G401.6 (cell line): Measurements from ENCODE around the gene AUTS2.

Experiments used
- FAIRE-seq: peaks from 2 replicates; lab custom pipeline; 2012; peaks lifted over from hg19 to GRCh38; lab: Jason Lieb, UNC

AUTS2 gene

DNA sequence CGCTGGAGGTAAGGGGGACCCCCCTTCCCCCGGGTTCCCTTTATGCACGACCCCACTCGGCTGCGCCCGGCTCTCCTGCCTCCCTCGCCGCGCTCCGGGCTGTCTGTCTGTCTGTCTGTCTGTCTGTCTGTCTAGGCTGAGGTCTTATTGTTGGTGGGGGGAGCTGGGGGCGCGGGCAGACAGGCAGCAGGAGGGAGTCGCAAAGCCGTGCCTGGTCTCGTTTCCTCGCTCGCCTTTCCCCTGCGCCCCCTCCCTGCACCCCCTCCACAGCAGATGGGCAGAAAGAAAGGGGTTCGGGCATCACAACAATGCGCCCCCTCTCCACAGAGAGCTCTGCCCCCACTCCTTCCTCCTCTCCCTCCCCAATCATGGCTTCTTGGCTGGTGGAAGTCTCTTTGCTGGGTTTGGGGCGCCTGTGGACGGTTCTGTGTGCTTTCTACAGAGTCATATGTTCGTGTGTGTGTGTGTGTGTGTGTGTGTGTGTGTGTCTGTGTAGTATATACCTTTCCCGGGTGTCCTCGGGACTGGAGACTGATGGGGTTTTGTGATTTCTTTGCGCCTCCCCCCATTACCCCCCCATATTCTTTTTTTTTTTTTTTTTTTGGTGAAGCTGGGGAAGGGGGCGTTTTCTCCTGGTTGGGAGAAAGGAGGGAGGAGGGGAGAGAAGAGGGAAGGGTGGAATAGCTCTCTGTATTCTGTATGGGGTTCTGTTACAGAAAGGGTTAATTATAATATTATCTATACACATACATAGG is 1.9 kb downstream of the AUTS2 start:
- FAIRE-seq, result no peak

DNA sequence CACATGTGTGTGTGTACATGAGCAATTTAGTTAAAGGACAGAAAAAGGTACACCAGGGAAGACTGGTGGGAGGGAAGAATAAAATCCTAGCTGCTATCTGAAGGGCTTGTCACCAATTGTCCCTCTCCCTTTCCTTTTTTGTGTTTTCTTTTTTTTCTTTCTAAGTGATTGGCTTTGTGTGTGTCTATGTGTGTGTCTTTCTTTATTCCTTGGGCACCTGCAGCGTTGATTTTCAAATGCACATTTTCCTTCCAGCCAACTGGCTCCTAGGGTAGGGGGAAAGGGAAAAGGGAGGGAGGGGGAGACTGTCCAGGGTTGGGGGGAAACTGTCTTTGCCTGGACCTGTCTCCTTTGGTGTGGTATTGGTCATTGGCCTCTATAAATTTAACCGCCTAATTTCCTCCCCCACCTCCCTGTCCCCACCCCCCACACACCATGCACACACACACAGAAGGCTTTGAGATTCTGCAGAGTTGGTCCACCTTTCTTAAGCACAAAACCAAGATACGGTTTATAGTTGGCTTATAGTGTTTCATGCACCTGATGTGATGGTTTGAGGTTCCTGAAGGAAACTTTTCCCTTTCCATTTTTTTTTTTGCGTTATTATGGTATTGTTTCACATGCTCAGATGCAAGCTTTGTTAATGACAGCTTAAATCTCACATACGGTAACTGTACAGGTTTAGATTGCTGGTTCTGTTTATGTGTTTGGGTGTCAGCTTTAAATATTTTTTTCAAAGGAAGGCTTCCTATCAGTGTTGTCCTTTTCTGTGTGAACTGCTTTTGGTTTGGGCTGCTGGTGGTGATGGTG is 2.6 kb downstream of the AUTS2 start:
- FAIRE-seq, result no peak

DNA sequence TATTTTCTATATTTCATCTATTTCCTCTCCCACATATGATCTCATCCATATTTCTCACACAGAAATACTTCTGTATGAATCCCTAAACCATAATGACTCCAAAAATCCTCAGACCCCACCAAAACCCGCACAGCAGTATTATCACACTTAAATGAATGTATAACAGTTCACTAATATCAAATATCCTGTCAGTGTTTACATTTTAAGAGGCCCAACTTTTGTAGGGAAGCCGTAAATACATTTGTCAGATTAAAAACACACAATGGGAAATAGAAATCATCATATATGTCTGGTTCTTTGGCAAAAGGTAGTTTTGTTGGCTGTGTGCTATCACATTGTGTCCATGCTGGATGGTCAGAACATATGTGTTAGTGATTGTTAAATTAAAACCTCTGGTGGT is 4.2 kb downstream of the AUTS2 start:
- no peak for FAIRE-seq

DNA sequence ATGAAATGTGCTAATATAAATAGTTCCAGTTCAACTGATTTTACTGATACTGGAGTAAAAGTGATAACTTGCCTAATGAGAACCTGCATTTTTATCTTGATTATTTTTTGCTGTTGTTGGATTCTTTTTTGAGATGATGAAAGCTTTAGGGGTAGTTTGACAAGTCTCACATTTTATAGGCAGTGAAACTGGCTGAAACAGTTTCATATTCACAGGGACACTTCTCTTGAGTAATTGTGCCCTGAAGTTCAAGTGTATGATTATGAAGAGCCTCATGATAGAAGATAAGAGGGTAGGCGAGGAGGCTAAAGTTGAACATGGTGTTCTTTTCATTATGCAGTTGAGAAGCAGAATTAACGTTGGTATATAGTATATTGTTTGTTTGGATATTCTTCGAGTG is 5.1 kb downstream of the AUTS2 start:
- FAIRE-seq, result no peak

GRCh38 chr7:69603937-69604494 is 5.7 kb downstream of the AUTS2 start:
- no peak for FAIRE-seq

DNA sequence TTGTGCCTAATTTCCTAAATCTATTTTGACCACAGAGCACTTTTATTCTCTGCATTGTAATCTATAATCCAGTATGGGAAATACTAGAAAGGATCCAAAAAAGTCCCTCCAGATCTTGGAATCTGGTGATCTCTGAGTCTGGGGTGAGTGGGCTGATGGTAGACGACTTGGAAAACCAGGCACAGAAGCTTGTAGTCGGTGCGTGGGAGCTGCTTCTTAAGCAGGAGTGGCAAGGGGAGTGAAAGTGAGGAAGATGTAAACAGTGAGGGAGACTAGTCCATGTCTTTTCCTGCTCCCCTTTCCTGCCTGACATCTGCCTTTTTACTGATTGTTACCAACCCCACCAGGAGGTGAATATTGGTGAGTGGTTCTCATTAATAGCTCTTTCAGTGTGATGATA is 6.8 kb downstream of the AUTS2 start:
- no peak for FAIRE-seq

DNA sequence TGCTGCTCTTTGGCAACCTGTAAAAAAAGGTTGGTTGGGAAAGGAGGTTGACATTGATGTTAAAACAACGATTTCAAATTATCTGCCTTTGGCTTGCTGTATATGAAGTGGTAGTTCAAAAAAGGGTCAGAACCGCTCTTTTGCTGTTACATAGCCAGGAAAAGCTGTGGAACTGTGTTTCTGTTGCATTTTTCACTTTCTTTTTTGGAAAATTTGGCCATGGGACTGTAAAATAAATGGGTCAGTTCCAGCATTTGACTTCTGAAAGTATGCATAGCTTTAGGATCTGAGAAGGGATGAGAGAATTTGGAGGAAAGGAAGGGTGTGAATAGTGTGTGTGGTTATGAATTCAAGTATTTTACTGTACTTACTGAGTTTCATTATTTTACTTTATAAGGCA is 7.3 kb downstream of the AUTS2 start:
- FAIRE-seq, result no peak

GRCh38 chr7:69608049-69608448 is 9.8 kb downstream of the AUTS2 start:
- no peak for FAIRE-seq

DNA sequence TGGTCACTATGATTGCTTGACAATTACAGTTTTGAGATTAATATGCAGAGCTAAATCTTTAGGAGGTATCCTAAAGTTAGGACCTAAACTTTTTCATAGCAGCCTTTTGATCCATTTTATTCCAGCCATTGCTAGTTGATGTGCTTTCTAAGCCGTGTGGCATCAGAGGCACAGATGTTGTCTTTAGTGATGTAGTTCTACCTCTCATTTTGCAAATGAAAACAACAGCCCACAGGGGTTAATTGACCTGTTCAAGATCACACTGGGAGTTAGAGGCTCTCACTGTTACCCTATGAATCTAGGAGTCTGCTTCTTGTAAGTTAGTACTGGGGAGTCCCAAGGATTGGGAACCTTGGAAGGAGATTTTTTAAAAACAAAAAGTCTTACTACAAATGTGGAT is 10.6 kb downstream of the AUTS2 start:
- FAIRE-seq, result no peak

- no peak for FAIRE-seq
These were observed 11.5 kb downstream of the AUTS2 start for GRCh38 chr7:69609541-69610373.

DNA sequence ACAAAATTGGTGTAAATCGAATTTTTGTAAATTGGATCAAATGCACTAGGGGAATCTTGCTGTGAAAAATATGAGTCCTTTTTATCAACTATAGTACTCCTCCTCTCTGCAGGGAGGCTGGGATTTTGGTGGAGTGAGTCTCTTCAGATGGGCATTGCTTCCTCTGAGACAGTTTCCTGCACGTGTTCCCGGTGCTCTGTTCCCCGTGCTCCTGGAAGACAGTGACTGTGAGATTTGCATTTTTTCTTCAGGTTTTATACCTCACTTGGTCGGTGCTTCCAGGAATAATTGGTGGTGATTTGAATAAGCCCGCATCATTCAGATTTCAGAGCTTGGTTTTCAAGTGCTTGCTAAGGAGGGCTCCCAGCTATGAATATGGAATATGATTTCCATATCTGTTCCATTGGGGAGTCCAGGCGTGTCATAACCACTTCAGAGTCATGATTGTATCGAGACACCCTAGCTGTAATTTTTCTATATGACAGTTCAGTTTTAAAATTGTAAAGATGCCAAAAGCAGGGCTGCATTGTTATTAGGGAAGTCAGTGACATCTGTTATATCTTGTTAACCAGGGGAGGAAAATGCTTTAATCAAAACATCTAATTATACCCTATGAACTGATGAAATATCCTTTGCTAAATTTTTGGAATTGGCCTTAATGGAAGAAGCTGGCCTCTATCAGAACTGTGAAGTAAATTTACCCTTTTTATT is 12.3 kb downstream of the AUTS2 start:
- no peak for FAIRE-seq

GRCh38 chr7:69612981-69613380 is 14.7 kb downstream of the AUTS2 start:
- no peak for FAIRE-seq

- no peak for FAIRE-seq
These were observed 15.6 kb downstream of the AUTS2 start for GRCh38 chr7:69613846-69614245.

DNA sequence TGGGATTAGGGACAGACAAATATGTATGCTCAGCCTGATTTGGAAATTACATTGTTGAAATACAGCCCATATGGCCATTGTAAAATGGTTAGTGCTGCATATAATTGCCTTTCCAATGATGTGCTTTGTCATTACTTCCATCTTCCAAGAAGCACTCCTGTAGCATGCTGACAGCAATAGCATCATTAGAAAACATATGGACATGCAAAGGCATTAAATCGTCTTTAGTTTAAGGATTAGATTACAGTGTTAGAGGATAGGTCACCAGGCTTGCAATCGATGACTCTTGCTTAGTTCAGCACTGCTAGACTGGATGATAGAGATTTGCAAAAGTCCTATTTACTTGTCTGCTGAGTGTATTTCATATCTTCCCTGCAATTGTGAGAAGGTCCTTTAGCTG is 17.4 kb downstream of the AUTS2 start:
- FAIRE-seq, result no peak

- no peak for FAIRE-seq
These were observed 19.1 kb downstream of the AUTS2 start for GRCh38 chr7:69617364-69617763.

DNA sequence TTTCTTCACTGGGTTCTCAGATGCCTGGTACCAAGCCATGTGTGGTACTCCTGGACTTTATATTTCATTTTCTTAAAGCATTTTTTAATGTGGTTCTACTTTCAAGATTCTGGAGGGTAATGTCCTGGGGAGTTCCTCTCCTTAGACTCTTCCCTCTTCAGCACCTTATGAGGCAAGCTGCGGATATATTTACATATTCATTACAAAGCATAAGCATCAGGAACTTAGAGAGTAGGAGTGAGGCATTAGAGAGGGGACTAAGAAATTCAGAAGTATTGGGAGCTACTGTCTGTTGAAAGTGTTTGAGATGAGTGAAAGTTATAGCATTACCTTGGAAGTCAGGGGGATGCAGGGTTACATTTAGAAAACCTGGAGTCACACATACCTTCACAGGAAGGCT is 20.8 kb downstream of the AUTS2 start:
- FAIRE-seq, result no peak

GRCh38 chr7:69619635-69620034 is 21.4 kb downstream of the AUTS2 start:
- no peak for FAIRE-seq

DNA sequence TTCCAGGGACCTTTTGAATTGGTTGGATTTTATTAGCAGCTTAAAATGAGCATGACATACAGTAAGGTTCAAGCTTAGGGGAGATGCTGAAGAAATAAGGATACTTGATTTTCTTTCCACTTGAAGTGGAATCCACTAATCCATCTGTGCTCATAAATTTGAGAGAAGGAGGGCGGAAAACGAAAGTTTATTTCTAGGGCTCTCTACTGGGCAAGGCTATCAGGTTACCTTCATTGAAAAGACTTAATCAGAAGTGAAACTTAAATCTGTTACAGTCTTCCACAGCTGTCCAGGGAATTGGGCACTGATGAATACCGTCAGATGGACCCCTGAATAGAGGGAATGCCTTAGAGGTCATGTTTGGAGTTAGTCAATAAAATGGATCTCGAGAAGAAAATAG is 21.8 kb downstream of the AUTS2 start:
- FAIRE-seq, result no peak

DNA sequence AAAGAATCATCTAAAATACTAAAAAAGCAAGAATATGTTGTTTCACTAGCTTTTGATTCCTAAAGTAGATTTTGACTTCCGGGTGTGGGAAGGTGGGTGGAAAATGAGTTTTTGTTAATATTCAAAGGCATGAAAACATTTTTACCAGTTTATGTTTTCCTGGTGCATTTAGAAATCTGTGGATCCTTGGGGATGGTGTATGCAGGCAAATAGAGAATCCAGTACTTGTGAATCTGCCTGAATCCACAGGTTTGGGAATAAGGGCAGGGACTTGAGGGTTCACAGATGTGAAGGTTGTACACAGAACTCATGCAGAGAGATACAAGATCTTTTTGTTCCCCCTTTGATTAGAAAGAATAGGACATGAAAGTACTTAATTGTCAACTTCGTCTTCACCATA is 22.4 kb downstream of the AUTS2 start:
- no peak for FAIRE-seq

- FAIRE-seq, result no peak
These were observed 23.9 kb downstream of the AUTS2 start for GRCh38 chr7:69622014-69622835.

DNA sequence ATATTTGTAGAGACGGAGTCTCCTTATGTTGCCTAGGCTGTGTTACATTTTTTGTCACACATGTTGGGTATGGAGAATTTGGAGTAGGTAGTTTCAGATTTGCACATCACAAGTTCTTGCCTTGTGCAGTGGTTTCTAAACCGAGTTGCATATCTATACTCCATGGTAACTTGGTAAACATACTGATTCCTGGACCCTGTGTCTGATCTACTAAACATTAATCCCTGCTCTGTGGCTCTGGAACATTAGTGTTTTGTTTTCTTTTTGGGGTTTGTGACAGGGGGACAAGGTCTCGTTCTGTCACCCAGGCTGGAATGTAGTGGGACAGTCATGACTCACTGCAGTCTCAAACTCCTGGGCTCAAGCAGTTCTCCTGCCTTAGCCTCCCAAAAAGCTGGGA is 24.7 kb downstream of the AUTS2 start:
- no peak for FAIRE-seq
